ENCODE results near the gene TRMT2A. TPM values are rescaled to one million over a fixed set of nuclear protein-coding genes. Genes with fewer than 3 reads are reported as not detected.

Gene TRMT2A
- total RNA-seq, 1 donor from 2014 or later: 70.4 TPM

- DNase-seq: peak; percentile 21
- H3K36me3 ChIP-seq: peaks cover 55% of the 10 kb centered on the region
- no peak overlapping the region for H3K27ac ChIP-seq
- no peak for TF ChIP-seq CTCF (IDR thresholded peaks at IDR 0.05)
- no peaks in the 10 kb centered on the region for H3K27me3 ChIP-seq (ENCODE audit: low read depth)
- H3K9me3 ChIP-seq: no peaks in the 10 kb centered on the region
- peaks cover 39% of the 10 kb centered on the region for H3K4me1 ChIP-seq
- peak overlapping the region; percentile 79 for H3K4me3 ChIP-seq
- intact Hi-C loops (cut with DNase I): no loop called here
- ATAC-seq: no peak
Measured at GRCh38 chr22:20118300-20119020, 1.4 kb upstream of the TRMT2A start.

- ATAC-seq (peak; percentile 6 to 35), DNase-seq (peak; percentile 61)
- H3K27ac ChIP-seq: peak overlapping the region; percentile 87
- no peak for TF ChIP-seq CTCF (IDR thresholded peaks at IDR 0.05)
- peak overlapping the region; percentile 79 for H3K4me3 ChIP-seq
- H3K27me3 ChIP-seq (ENCODE audit: low read depth): no peaks in the 10 kb centered on the region
- peaks cover 62% of the 10 kb centered on the region for H3K36me3 ChIP-seq
- no peaks in the 10 kb centered on the region for H3K9me3 ChIP-seq
- intact Hi-C loops (cut with DNase I): no loop called here
- peaks cover 39% of the 10 kb centered on the region for H3K4me1 ChIP-seq
Measured at GRCh38 chr22:20117633-20118299, 740 bp upstream of the TRMT2A start.

GRCh38 chr22:20116376-20116950 is 563 bp downstream of the TRMT2A start:
- Histone ChIP-seq H3K4me3 (peak overlapping the region; percentile 79), H3K4me1 (peaks cover 39% of the 10 kb centered on the region), H3K9me3 (no peaks in the 10 kb centered on the region), H3K36me3 (peaks cover 67% of the 10 kb centered on the region), H3K27ac (peak overlapping the region; percentile 87), H3K27me3 (ENCODE audit: low read depth) (no peaks in the 10 kb centered on the region)
- intact Hi-C loops (cut with DNase I): no loop called here
- ATAC-seq: peak; percentile 2 to 12
- DNase-seq: no peak
- no peak for TF ChIP-seq CTCF (IDR thresholded peaks at IDR 0.05)

GRCh38 chr22:20115691-20116375 is 1.2 kb downstream of the TRMT2A start, which contains the start of gene RANBP1:
RANBP1 (plus strand) TSS chr22:20116104; CDS start chr22:20116185, 81 bp downstream.
- intact Hi-C loops (cut with DNase I): no loop called here
- peaks cover 73% of the 10 kb centered on the region for H3K36me3 ChIP-seq
- no peak for TF ChIP-seq CTCF (IDR thresholded peaks at IDR 0.05)
- ATAC-seq (no peak), DNase-seq (peak; percentile 48)
- no peaks in the 10 kb centered on the region for H3K9me3 ChIP-seq
- peak within 1 kb of the TSS; percentile 87 for H3K27ac ChIP-seq
- peaks cover 39% of the 10 kb centered on the region for H3K4me1 ChIP-seq
- H3K4me3 ChIP-seq: peak within 1 kb of the TSS; percentile 79
- H3K27me3 ChIP-seq (ENCODE audit: low read depth): no peaks in the 10 kb centered on the region
